ENCODE measurements around the gene CLVS2. TPM values are rescaled to one million over a fixed set of nuclear protein-coding genes. Genes with fewer than 3 reads are reported as not detected.

CLVS2 gene
- total and polyA plus RNA-seq, 2 of the 4 experiments (the other 2 are of a cell fraction): 0.02 TPM; not detected in 1

DNA sequence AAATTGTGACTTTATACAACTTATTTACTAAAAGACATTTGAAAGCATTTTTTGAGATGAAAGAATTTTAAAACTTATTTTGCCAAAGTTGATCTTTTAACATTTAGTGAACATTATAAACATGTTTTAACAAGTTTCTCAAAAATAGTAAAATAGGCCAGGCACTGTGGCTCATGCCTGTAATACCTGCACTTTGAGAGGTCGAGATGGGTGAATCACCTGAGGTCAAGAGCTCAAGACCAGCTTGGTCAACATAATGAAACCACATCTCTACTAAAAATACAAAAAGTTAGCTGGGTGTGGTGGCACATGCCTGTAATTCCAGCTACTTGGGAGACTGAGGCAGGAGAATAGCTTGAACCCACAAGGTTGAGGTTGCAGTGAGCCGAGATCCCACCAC is 78.6 kb downstream of the CLVS2 start:
- ChIA-PET POLR2A (ENCODE audit: unreplicated experiment) (no interaction called here), CTCF (no interaction called here)
- no peaks in the 10 kb centered on the region for H4K20me1 ChIP-seq (ENCODE audit: insufficient read depth, low read length)
- no peak overlapping the region for H3K23ac ChIP-seq (ENCODE audit: low read depth, low read length)
- no peak overlapping the region for H3K14ac ChIP-seq (replicated peaks; ENCODE audit: low read depth, low read length)
- TF ChIP-seq, protein P1, sequence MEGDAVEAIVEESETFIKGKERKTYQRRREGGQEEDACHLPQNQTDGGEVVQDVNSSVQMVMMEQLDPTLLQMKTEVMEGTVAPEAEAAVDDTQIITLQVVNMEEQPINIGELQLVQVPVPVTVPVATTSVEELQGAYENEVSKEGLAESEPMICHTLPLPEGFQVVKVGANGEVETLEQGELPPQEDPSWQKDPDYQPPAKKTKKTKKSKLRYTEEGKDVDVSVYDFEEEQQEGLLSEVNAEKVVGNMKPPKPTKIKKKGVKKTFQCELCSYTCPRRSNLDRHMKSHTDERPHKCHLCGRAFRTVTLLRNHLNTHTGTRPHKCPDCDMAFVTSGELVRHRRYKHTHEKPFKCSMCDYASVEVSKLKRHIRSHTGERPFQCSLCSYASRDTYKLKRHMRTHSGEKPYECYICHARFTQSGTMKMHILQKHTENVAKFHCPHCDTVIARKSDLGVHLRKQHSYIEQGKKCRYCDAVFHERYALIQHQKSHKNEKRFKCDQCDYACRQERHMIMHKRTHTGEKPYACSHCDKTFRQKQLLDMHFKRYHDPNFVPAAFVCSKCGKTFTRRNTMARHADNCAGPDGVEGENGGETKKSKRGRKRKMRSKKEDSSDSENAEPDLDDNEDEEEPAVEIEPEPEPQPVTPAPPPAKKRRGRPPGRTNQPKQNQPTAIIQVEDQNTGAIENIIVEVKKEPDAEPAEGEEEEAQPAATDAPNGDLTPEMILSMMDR (conservative IDR thresholded peaks at IDR 0.05; ENCODE audit: low read depth, low read length): no peak
- TF ChIP-seq MAZ (IDR thresholded peaks at IDR 0.05; ENCODE audit: borderline replicate concordance, low read depth, low read length): no peak
- no peak for TF ChIP-seq RFX5 (IDR thresholded peaks at IDR 0.05; ENCODE audit: low read depth, low read length)
- no peak for TF ChIP-seq CHD1 (IDR thresholded peaks at IDR 0.05; ENCODE audit: low read depth, low read length)
- TF ChIP-seq, protein P2, sequence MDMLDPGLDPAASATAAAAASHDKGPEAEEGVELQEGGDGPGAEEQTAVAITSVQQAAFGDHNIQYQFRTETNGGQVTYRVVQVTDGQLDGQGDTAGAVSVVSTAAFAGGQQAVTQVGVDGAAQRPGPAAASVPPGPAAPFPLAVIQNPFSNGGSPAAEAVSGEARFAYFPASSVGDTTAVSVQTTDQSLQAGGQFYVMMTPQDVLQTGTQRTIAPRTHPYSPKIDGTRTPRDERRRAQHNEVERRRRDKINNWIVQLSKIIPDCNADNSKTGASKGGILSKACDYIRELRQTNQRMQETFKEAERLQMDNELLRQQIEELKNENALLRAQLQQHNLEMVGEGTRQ (IDR thresholded peaks at IDR 0.05; ENCODE audit: low read depth, low read length): no peak
- TF ChIP-seq FOS (IDR thresholded peaks at IDR 0.05; ENCODE audit: low read depth, low read length): no peak
- TF ChIP-seq SMC3 (IDR thresholded peaks at IDR 0.05; ENCODE audit: low read depth, low read length): no peak
- no peak for TF ChIP-seq NFE2L2 (IDR thresholded peaks at IDR 0.05; ENCODE audit: low read depth, low read length)
- TF ChIP-seq RCOR1 (IDR thresholded peaks at IDR 0.05; ENCODE audit: insufficient replicate concordance, low read length): no peak
- no peak for TF ChIP-seq BHLHE40 (IDR thresholded peaks at IDR 0.05; ENCODE audit: low read depth, low read length)
- TF ChIP-seq MAFK (IDR thresholded peaks at IDR 0.05; ENCODE audit: low read depth, low read length): no peak
- TF ChIP-seq, protein P3, sequence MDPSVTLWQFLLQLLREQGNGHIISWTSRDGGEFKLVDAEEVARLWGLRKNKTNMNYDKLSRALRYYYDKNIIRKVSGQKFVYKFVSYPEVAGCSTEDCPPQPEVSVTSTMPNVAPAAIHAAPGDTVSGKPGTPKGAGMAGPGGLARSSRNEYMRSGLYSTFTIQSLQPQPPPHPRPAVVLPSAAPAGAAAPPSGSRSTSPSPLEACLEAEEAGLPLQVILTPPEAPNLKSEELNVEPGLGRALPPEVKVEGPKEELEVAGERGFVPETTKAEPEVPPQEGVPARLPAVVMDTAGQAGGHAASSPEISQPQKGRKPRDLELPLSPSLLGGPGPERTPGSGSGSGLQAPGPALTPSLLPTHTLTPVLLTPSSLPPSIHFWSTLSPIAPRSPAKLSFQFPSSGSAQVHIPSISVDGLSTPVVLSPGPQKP (IDR thresholded peaks at IDR 0.05; ENCODE audit: borderline replicate concordance, low read depth, low read length): no peak
- no peaks in the 10 kb centered on the region for H3K9me1 ChIP-seq (ENCODE audit: insufficient read depth, low read length)
- H2BK5ac ChIP-seq (ENCODE audit: low read depth, low read length, poor library complexity, severe bottlenecking): no peak overlapping the region
- no peak overlapping the region for H4K5ac ChIP-seq (ENCODE audit: low read depth, low read length)
- H2BK120ac ChIP-seq (ENCODE audit: low read depth, low read length): no peak overlapping the region
- no peaks in the 10 kb centered on the region for H3K79me1 ChIP-seq (ENCODE audit: low read depth in 1 of 2, low read length in 2 of 2)
- dilution Hi-C loops (cut with HindIII; ENCODE audit: low sequenced_read_pairs, unreplicated experiment) (no loop called here), in situ Hi-C loops (cut with MboI; ENCODE audit: low sequenced_read_pairs) (no loop called here), intact Hi-C loops (cut with micrococcal nuclease) (no loop called here)
- H2AK9ac ChIP-seq (replicated peaks; ENCODE audit: low read depth, low read length, poor library complexity): no peak overlapping the region
- no peaks in the 10 kb centered on the region for H3K4me1 ChIP-seq (ENCODE audit: control insufficient read depth, insufficient read depth, low read length)
- BruUV-seq (replicated peaks): no TSS peak
- H3K4me2 ChIP-seq (ENCODE audit: low read depth, low read length): no peak overlapping the region
- no peak overlapping the region for H3K27ac ChIP-seq (ENCODE audit: insufficient read depth, low read length)
- DNase-seq (no peak), ATAC-seq (ENCODE audit: low read depth) (no peak)
- no peak overlapping the region for H3K18ac ChIP-seq (ENCODE audit: low read depth, low read length)
- H2AFZ ChIP-seq (replicated peaks; ENCODE audit: low read length, poor library complexity): no peak overlapping the region
- H3K9me3 ChIP-seq (ENCODE audit: control insufficient read depth, insufficient read depth, low read length): peaks cover 2% of the 10 kb centered on the region; the same call in 1 of the 2 replicates
- no peak overlapping the region for H3K4me3 ChIP-seq (ENCODE audit: insufficient read depth, low read depth, low read length)
- H2BK20ac ChIP-seq (ENCODE audit: low read depth, low read length): no peak overlapping the region
- H4K91ac ChIP-seq (ENCODE audit: insufficient read depth, low read depth, low read length): no peak overlapping the region
- no CpG with 5 or more reads among the region's 2 CpGs for WGBS, 2 experiments (ENCODE audit: extremely low coverage in 2 of 2, insufficient read length in 1 of 2)
- no peak overlapping the region for H3K9ac ChIP-seq (ENCODE audit: low read depth, low read length)
- H3K56ac ChIP-seq (ENCODE audit: extremely low read depth, insufficient read depth, low read length): no peak overlapping the region
- H2AK5ac ChIP-seq (ENCODE audit: low read depth, low read length): no peak overlapping the region
- no peak overlapping the region for H3K4ac ChIP-seq (ENCODE audit: low read depth, low read length)
- no peaks in the 10 kb centered on the region for H3K36me3 ChIP-seq (ENCODE audit: control insufficient read depth, insufficient read depth, low read length)
- H2BK15ac ChIP-seq (ENCODE audit: low read depth, low read length): no peak overlapping the region
- H3K27me3 ChIP-seq (ENCODE audit: control insufficient read depth, insufficient read depth, low read length): no peaks in the 10 kb centered on the region
- no peak overlapping the region for H4K8ac ChIP-seq (ENCODE audit: low read depth in 2 of 2, low read length in 2 of 2)
